KMS-11 (cell line): Measurements from ENCODE around the gene AFAP1L2.
"Not testable (repeated sequence)": the region's sequence is repeated elsewhere in the genome, so short reads cannot be mapped to it uniquely, and the experiment has no call there.

Source experiments
- H2AFZ ChIP-seq: fragments of 200-600 bp; sonication (generic); 2 replicates; pipeline ENCODE4 v1.6.1; 2016; ENCODE audit warnings: antibody characterized with exemption, mixed run types, low read depth
- H3K27ac ChIP-seq: fragments of 200-600 bp; sonication (generic); 2 replicates; pipeline ENCODE4 v1.6.1; 2016; ENCODE audit warnings: mild to moderate bottlenecking, mixed run types
- H3K27me3 ChIP-seq: fragments of 200-600 bp; sonication (generic); 2 replicates; pipeline ENCODE4 v1.6.1; 2017; ENCODE audit warnings: mild to moderate bottlenecking, low read depth, mixed run types, moderate library complexity; ENCODE audit not compliant: insufficient read depth
- H3K36me3 ChIP-seq: fragments of 200-600 bp; sonication (generic); 2 replicates; pipeline ENCODE4 v1.6.1; 2017; ENCODE audit warnings: mild to moderate bottlenecking, mixed run types; ENCODE audit not compliant: insufficient read depth
- H3K4me1 ChIP-seq: fragments of 200-600 bp; sonication (generic); 2 replicates; pipeline ENCODE4 v1.6.1; 2016; ENCODE audit warnings: mild to moderate bottlenecking, low read depth, mixed run types; ENCODE audit not compliant: poor library complexity, severe bottlenecking
- H3K4me2 ChIP-seq: fragments of 200-600 bp; sonication (generic); 2 replicates; pipeline ENCODE4 v1.7.0; 2016; ENCODE audit warnings: mild to moderate bottlenecking, mixed run types
- H3K4me3 ChIP-seq: fragments of 200-600 bp; sonication (generic); IDR thresholded peaks from 2 replicates; pipeline ENCODE4 v1.6.1; 2017; ENCODE audit warnings: low read depth, low read length, mixed read lengths; ENCODE audit not compliant: insufficient read depth
- H3K79me2 ChIP-seq: fragments of 200-600 bp; sonication (generic); 2 replicates; pipeline ENCODE4 v1.6.1; 2016; ENCODE audit warnings: low read depth, mixed run types; ENCODE audit not compliant: insufficient read depth
- H3K9ac ChIP-seq: fragments of 200-600 bp; sonication (generic); 2 replicates; pipeline ENCODE4 v1.6.1; 2016; ENCODE audit warnings: mild to moderate bottlenecking, mixed run types
- H4K20me1 ChIP-seq: fragments of 200-600 bp; sonication (generic); 2 replicates; pipeline ENCODE4 v1.6.1; 2016; ENCODE audit warnings: mild to moderate bottlenecking, mixed run types; ENCODE audit not compliant: insufficient read depth
- CTCF ChIP-seq: fragments of 200-600 bp; sonication (generic); conservative IDR thresholded peaks from 2 replicates; pipeline ENCODE4 v1.6.1; 2017; ENCODE audit warnings: low read depth, mild to moderate bottlenecking, antibody characterized with exemption, low read length, moderate library complexity, mixed read lengths

The AFAP1L2 gene

GRCh38 chr10:114349522-114350215 is 54.6 kb downstream of the AFAP1L2 start:
- no peak for TF ChIP-seq CTCF
- no peaks in the 10 kb centered on the region for H3K36me3 ChIP-seq
- H3K4me1 ChIP-seq = no peaks in the 10 kb centered on the region
- H3K79me2 ChIP-seq = no peaks in the 10 kb centered on the region
- no peak overlapping the region for H2AFZ ChIP-seq
- no peak overlapping the region for H3K4me2 ChIP-seq
- H3K4me3 ChIP-seq = no peak overlapping the region
- H3K27ac ChIP-seq = no peak overlapping the region
- H4K20me1 ChIP-seq = no peaks in the 10 kb centered on the region
- H3K9ac ChIP-seq = no peak overlapping the region
- H3K27me3 ChIP-seq = no peaks in the 10 kb centered on the region

- not testable (repeated sequence) for H2AFZ ChIP-seq, H4K20me1 ChIP-seq, H3K9ac ChIP-seq, H3K4me2 ChIP-seq, H3K27me3 ChIP-seq, H3K4me1 ChIP-seq, H3K36me3 ChIP-seq, H3K79me2 ChIP-seq, H3K4me3 ChIP-seq, H3K27ac ChIP-seq
Measured at GRCh38 chr10:114349071-114349470, 55.2 kb downstream of the AFAP1L2 start.

- Histone ChIP-seq H3K79me2 (no peaks in the 10 kb centered on the region), H3K4me1 (no peaks in the 10 kb centered on the region), H3K27ac (no peak overlapping the region), H3K4me2 (no peak overlapping the region), H3K4me3 (no peak overlapping the region), H3K27me3 (no peaks in the 10 kb centered on the region), H3K9ac (no peak overlapping the region), H3K36me3 (no peaks in the 10 kb centered on the region), H2AFZ (no peak overlapping the region), H4K20me1 (no peaks in the 10 kb centered on the region)
- no peak for TF ChIP-seq CTCF
Measured at GRCh38 chr10:114347791-114348190, 56.5 kb downstream of the AFAP1L2 start.

- Histone ChIP-seq H4K20me1 (no peaks in the 10 kb centered on the region), H3K4me2 (no peak overlapping the region), H3K4me1 (no peaks in the 10 kb centered on the region), H3K9ac (no peak overlapping the region), H3K27ac (no peak overlapping the region), H3K27me3 (no peaks in the 10 kb centered on the region), H3K79me2 (no peaks in the 10 kb centered on the region), H2AFZ (no peak overlapping the region), H3K4me3 (no peak overlapping the region), H3K36me3 (no peaks in the 10 kb centered on the region)
- TF ChIP-seq CTCF = no peak
Measured at GRCh38 chr10:114347241-114347640, 57.1 kb downstream of the AFAP1L2 start.

GRCh38 chr10:114346176-114347031 is 57.9 kb downstream of the AFAP1L2 start:
- TF ChIP-seq CTCF = no peak
- Histone ChIP-seq H3K79me2 (no peaks in the 10 kb centered on the region), H3K4me1 (no peaks in the 10 kb centered on the region), H4K20me1 (no peaks in the 10 kb centered on the region), H3K4me3 (no peak overlapping the region), H3K27me3 (no peaks in the 10 kb centered on the region), H3K4me2 (no peak overlapping the region), H3K36me3 (no peaks in the 10 kb centered on the region), H2AFZ (no peak overlapping the region), H3K9ac (no peak overlapping the region), H3K27ac (no peak overlapping the region)
